HG03066 (cell line): Measurements from ENCODE around the gene PNN.
A peak's percentile ranks its signal among the peaks of the same experiment; 100 is the strongest.
"Not testable (repeated sequence)": the region's sequence is repeated elsewhere in the genome, so short reads cannot be mapped to it uniquely, and the experiment has no call there.

Experiments used
- ATAC-seq: cut with Tn5 transposase; IDR thresholded peaks from one replicate; pipeline ENCODE4 v1.9.1; 2021; ENCODE audit warnings: low read depth; ENCODE audit not compliant: unreplicated experiment

PNN gene

DNA sequence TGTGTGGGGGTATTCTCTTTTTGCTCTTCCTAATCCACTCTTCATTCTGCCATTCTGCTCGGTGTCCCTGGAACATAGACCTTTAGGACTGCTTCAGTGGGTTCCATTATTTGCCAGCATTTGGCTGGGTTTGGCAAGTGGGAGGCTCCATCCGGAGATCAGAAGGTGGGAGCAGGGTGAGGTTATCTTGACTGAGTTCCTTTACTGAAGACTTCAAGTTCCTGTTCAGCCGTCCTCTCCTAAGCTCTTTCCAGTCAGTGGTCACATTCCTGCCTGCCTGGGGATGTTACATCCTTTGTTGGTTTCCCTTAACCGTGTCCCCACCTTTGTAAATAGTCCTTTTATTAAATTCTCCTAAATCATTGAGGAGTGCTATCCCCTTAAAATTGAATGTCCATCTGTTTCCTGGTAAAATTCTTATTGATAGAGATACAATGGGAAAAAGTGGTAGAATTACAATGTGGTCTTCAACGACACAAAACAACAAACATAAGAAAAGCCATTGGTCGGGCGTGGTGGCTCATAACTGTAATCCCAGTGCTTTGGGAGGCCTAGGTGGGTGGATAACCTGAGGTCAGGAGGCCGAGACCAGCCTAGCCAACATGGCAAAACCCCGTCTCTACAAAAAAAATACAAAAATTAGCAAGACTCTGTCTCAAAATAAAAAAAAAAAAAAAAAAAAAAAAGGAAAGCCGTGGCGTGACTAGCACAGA lies 53.6 kb downstream of the PNN start:
- ATAC-seq = no peak

DNA sequence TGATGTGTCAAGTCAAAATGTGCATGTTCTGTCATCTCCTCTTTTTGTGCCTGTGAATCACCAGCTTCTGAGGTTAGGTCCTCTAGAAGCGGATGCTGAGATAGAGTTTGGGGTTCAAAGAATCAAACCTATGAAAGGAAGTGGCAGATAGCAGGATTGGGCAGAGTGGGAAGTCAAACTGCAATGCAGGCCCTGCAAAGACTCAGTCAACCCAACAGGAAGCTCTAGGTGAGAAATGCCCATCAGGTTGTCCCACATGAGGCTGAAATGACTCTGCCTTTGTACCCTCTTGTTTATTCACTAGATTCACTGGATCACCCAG lies 54.1 kb downstream of the PNN start:
- peak; percentile 74 for ATAC-seq

DNA sequence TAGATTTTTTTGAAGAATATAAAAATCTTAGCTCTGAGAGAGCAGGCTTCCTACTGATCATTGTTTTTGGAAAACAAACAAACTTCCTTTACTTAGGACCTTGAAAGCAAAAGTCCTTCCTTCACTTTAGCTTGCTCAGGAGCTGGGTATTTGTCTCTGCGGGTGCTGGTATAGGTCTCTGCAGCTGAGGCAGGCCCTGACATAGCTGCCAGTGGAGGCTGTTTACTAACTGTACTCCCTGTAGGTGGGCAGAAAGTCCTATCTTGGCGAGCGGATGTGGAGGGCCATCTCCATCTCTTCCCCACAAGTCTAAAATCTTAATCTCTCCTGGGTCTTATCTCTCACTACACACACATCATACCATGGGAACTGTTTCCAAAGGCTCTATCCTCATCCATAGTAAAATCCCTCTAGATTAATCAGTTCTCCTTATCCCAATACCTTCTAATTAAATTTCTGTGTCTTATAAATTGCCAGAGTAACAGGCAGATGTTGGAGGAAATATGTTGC lies 54.6 kb downstream of the PNN start:
- no peak for ATAC-seq

DNA sequence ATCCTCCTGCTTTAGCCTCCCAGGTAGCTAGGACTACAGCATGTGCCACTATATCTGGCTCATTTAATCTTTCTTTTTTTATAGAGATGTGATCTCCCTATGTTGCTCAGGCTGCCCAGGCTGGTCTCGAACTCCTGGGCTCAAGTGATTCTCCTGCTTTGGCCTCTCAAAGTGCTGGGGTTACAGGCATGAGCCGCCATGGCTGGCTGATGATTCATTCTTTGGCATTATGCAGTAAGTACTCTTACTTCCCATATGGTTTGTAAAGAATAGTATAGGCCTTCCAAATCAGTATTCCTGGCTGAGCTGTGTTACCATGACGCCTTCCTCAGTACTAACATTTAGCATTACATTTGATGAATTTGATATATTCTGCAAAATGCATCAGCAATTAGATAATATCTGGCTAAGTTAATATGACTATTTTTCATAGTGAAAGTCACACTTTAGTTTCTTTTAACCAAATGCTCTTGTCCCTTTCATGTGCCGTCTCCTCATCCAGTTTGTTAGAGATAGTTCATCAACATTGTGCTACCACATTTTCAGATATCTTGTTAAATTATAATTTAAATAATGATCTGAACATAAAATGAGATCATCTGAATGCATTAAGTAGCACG lies 55.5 kb downstream of the PNN start:
- no peak for ATAC-seq

DNA sequence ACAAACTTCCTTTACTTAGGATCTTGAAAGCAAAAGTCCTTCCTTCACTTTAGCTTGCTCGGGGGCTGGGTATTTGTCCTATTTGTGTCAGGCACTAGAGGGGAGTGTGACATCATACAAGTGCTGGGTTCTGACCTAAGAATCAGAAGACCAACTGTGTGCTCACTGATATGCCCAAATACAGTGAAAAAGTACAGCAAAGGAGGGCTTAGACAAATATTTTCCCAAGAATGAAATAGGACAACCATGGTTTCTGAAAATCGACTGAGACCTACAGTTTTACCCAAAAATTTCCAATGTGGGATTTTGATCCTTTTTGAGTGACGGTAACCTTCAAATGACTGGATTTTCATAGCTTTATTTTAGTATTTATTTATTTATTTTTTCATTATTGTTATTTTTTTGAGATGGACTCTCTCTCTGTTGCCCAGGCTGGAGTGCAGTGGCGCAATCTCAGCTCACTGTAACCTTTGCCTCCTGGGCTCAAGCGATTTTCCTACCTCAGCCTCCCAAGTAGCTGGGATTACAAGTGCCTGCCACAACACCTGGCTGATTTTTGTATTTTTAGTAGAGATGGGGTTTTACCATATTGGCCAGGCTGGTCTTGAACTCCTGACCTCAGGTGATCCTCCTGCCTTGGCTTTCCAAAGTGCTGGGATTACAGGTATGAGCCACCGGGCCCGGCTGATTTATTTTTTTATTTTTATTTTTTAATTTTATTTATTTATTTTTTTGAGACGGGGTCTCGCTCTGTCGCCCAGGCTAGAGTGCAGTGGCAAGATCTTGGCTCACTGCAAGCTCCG lies 56.9 kb downstream of the PNN start:
- ATAC-seq = not testable (repeated sequence)
